M059J (cell line): ENCODE results near the gene INF2. TPM values are rescaled to one million over a fixed set of nuclear protein-coding genes. Genes with fewer than 3 reads are reported as not detected.

ENCODE experiments used
- DNase-seq: peaks from one replicate; pipeline ENCODE4 v3.0.0-alpha.2; 2012; ENCODE audit warnings: low read depth
- total RNA-seq: library from RNA; depleted of rRNA; stranded (reverse); fragments of >200 nt; shearing (Covaris generic); gene quantifications from 2 replicates; pipeline ENCODE4 v1.2.3, GENCODE V29; 2014

Gene INF2
- total RNA-seq, 1 experiment from 2014 or later = 25.6 TPM

DNA sequence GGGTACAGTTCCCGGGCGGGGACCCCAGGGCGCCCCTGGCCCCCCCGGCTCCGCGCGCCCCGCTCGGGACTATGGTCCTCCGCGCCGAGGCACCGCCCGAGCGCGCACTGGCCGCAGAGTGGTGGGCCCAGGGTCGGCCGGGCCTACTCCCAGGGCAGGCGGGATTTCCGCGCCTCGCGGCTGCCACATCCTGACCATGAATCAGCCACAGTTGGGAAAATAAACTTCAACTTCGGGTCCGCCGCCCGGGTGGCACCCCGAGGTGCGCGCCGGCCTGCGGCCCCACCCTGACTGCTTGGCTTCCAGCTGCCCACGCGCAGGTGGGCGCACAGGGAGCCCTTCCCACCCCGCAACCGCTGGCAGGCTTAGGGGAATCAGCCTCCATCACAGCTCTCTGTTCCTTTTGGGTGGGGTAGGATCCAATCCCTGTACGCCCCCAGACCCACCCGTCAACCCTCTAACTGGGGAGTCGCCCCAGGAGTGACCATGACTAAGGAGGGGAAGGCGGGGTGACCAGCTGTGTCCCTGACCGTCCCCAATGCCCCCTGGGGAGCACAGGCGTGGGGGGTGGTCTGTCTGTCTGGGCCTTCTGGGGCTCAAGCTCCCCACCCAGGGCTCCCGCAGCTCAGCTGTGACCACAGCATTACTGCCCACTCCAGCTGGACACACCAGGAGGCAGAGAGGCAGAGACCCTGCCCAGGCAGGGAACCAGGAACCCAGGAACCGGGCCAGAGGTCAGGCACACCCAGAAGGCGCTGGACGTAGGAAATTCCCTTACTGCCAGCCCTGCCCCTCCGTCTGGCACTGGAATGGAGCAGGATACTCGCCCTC lies 678 bp downstream of the INF2 start:
- DNase-seq = no peak

DNA sequence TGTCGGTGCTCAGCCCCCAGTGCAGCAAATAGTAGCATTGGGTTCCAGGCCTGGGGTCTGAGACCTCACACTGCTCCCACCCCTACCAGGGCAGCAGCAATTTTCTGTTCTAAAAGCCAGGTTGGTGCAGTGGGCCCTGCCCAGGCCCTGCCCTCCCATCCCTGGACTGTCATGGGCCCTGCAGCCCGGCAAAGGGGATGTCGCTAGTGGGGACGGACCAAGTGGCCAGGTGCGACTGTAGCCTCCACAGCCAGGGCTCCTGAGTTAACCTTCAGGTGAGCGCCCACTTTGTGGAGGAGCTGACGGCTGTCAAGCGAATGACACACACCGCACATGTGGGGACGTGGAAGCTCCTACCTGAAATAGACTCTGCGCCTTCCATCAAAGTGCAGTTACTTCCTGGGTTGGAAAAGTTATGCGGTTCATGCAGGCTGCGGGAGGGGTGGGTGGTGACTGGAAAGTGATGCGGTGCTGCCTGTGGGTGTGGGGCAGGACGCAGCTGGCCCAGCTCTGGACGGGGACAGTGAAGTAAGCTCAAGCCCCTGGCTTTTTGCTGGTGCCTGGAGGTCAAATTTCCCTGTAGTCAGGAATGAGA lies 1.5 kb downstream of the INF2 start:
- DNase-seq = no peak

DNA sequence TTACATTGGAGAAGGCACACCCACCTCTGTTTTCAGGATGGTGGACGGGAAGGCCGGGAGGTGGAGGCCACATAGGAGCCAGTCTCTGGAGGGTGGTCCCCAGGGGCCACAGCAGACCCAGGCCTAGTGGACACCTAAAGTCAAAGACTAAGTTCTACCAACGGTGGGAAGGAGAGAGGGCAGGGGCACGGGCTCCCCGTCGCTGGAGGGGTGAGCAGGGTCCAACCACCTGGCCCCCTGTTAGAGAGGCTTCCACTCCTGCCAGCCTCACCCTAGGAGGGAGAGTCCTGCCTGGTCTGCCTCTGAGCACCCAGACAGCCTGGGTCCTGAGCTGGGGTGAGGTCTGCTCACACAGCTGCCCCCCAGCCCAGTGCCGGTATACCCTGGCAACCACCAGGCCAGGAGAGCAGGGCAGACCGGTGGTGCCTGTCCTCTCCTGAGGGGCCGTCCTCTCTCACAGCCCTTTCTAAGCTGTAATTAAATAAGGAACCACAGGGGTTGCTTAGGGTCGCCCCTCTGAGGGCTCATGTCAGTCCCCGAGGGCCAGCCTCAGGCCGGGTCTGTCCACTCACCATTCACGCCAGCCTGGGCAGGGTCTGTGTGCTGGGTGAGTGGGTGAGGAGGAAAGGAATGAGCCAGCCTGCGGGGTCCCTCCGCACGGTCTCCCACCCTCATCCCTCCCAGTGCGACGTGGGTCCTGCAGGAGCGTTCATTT lies 2.3 kb downstream of the INF2 start:
- no peak for DNase-seq

DNA sequence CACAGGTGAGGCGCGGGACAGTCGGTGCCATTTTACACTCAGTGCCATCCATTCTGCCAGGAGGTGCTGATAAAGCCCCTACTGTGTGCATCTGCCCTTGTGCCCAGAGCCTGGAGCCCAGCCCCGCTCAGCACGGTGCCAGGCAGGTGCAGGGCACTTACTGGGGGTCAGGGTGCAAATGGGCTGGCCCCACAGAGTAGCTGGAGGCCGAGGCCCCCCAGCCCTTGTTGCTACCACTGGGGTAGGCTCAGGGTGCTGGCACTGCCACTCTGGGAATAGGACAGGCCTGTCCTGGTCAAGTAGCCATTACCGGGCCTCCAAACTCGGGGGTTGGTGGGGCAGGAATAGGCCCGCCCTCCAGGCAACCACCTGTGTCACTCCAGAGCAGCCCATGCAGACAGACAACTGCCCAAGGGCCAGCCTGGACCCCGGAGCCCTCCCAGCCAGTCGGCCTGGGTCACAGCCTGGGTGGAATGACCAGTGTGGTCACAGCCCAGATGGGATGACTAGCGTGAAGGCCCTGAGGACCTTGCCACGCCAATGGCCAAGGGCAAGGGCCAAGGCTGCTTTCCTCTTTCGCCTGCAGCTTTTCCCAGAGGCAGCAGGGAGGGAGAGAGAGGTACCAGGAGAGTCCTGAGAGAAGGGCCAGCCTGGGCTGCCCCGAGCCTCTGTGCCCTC lies 3.0 kb downstream of the INF2 start:
- no peak for DNase-seq

DNA sequence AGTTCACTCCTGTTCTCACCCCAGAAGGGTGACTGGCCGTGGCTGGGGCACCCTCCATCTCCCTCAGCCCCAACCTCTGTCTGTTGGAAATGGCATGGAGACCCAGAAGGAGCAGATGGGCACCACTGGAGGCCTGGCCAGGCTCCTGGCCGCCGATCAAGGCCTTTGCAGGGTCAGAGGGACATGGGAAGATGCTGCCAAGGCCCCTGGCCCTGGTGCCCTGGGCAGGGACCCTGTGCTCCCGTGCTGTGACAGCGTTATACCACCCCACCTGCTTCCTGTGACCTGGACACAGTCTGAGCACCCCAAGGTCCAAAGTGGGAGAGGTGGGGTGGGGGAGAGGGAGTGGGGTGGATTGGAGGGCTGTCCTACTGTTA lies 3.5 kb downstream of the INF2 start:
- DNase-seq = no peak

DNA sequence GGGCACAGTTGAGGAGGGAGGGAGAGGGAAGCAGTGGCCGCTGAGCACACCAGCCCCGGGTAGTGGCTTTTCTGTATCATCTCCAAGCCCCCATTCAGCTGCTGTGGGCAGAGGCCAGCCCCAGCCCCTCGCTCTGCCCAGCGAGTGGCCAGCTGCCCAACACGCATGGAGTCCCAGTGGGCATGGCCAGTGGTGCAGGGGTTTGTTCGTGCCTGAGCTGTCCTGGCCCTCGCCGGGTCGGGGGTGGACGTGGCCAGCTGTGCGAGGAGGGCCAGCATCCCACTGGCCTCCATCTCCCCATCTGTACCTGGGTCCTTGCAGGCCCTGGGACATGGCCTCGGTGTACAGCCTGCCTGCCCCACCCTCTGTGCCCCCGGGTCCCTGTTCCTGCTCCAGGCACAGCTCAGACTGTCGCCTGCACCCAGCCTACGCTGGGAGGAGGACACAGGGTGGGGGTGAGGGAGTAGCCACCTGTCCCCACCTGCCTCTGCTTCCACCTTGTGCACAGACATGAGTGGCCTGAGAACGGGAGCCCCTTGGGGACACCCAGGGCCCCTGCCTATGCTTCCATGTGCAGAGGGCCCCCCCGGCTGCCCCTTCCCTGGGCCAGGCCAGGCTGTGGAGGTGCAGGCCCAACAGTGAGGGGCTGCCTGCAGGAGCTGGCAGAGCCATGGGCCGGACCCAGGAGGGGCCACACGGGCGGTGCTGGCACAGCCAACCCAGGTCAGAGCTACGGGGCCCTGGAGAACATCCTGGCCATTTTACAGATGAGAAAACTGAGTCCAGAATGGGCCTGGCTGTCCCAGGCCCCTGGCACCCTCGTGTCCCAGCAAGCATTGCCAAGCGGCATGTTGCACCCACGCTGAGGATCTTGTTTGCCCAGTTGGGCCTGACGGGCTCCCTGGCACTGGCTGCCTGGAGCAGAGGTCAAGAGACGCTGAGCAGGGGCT lies 4.3 kb downstream of the INF2 start:
- DNase-seq = no peak

DNA sequence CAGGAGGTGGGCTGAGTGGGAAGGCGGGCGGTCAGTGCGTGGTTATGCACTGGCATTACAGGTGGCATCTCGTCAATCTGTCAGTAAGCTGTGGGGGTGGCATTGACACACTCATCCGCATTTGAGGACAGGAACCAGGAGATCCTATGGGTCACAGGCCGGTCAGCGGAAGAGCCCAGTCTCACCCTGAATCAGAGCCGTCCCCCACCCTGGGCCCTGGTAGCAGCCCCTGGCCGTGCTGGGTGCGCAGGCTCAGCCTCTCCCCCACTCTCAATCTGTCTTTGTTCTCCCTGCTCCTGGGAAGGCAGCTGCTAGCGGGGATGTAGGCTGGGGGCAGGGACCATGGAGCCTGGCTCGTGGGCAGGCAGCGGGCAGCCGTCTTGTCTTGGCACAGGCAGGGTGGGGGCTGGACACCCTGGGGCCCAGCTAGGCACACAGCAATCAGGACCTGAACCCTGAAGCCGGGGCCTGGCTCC lies 5.1 kb downstream of the INF2 start:
- no peak for DNase-seq

DNA sequence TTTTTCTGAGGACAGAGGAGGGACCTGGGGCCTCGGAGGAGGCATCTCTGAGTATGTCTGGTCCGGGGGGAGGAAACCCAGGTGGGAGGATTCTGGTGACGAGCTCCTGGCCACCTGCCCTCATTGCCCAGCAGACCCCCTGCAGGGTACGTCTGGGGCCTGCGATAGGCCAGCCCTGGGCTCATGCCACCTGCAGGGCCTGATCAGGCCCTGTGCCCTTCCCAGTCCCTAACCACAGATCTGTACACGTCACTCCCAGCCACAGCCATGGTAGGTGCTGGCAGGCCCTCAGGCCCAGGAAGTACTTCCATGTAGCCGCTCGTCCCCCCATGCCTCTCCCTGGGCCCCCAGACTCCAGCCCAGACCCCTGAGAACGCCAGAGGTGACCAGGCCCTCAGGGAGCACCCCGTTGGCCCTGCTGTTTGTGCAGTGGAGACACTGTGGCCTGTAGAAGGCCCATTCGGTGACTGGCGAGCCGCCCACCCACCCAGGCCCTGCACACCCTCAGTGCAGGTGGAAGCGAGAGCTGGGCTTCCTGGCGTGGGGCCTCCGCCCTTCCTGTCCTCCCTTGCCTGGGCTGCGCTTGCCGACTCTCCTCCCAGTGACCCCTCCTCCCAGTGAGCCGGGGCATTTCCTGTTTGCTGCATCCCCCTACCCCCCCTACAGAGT lies 5.7 kb downstream of the INF2 start:
- peak; percentile 48 for DNase-seq

DNA sequence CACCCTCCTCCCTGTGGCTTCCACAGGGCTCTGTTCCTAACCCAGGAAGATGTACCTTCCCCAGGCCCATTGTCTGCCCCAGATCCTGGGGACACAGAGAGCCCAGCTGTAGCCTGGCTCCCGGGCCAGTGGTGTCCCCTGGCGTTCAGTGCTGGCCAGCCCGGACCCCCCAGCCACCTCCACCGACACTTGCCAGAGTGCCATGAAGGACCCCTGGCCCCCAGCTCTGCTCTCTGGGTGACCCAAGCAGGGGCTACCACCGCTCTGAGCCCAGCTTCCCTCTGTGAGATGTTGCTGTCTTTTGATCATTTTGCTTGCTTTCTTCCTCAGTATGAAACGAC lies 6.2 kb downstream of the INF2 start:
- no peak for DNase-seq

DNA sequence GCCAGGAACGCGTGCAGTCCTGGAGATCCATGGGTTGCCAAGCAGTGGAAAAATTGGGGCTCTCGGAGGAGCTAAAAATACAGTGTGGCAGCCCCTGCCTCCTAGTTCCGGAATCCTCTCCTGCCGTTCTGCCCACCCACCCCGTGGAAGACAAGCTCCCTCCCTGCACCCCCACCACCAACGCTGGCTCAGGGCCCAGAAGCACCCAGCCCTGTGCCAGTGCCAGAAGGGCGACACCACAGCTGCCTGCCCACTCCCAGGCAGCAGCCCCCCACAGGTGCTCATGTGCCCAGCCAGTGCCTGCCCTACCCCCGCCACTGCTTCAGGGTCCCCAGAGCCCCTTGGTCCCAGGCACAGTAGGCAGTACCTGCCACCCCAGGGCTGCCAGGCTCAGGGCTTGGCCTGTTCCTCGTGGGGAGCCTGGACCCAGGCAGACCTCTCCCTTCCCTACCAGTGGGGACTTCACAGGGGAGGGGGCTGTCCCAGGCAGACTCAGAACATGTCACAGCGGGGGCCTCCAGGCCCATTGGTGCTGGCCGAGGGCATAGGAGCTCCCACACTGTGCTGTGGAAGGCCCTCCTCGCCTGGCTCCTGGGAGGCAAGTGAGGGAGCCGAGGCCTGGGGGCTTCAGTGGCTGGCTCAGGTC lies 7.4 kb downstream of the INF2 start:
- no peak for DNase-seq

DNA sequence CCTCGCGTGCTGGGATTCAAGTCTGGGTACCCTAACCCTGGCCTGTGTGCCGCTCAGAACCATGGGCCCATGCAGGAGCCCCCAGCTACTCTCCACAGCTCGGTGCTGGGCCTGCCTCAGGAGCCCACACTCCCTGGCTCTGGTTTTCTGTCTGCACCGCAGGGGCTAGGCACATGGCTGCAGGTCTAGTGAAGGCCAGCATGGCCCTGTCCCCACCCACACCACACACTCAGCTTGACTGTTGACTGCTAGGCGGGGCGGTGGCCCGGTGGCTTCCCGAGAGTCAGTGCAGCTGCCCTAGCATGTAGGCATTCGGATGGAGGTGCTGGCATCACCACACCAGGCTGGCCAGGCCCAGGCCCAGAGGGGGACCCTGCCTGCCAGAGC lies 7.9 kb downstream of the INF2 start:
- DNase-seq = no peak

DNA sequence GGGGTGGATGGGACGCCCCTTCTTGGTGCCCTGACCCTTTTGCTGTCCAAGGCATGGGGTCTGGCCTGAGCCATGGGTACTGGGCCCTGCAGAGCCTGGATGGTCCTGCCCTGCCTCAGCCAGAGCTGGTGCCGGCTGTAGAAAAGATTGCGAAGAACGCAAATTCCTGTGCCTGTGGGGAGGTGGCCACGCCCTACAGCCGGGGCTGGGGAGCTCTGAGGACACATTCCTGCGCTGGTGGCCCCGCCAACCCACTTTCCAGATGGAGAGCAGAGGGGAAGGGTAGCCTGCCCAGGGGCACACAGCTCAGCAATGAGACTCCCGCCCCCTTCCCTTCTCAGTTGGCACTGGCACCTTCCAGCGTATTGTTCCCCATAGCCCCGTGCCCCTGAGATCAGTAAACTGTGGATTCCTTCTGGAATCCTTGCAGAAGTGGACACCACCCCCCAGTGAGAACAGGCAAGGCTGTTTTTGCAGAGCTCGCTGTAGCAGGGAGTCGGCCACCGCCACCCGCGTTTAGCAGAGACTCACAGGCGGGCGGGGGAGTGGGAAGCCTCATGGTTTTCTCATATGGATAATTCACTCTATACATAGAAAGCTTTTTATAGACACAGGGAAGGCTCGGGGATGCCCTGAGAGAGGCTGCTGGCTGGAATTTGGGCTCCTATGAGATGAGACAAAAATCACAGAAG lies 8.6 kb downstream of the INF2 start:
- no peak for DNase-seq

DNA sequence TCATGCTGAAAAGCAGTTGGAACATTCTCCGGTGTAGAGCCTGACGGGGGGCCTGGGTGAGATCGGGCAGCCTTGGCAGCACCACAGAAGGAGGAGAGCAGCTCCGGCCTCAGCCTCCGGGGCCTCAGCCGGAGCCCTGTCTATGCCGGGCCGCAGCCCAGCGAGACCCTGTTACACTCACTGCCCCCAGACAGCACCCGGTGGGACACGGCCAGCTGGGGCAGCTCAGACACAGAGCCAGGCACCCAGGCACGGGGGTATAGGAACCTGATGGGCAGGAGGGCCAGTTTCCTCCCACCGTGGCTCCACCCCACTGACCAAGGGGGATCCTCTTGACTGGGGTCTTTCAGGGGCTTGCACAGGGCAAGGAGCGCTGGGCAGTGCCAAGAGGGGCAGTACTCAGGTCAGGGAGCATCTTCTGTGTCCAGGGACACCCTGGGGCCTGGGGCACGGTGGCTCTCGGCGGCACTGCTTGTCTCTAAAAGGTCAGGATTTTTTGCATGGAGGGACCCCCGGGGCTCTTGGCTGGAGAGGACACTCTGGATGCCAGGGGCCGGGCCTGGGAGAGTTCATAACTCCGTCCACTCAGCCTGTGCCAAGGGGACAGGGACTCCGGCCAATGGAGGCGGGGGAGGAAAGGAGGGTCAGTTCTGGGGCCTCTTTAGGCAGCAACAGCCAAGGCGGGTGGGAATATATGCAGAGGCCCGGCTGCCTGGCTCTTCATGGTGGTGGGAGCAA lies 9.4 kb downstream of the INF2 start:
- DNase-seq = no peak

DNA sequence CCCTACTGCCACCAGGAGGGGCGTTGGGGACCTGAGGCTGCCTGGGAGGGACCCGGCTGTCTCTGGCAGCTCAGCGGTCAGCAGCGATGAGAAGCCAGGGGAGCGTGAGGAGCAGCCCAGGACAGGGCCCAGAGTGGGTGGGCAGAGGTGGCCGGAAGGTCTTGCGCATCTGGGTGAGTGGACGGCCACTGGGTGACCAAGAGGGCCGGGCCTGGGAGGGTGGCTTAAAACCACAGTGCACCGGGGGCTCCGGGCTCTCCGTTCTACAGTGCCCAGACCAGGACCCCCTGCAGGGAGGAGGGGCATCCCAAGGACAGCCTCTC lies 10.0 kb downstream of the INF2 start:
- no peak for DNase-seq

DNA sequence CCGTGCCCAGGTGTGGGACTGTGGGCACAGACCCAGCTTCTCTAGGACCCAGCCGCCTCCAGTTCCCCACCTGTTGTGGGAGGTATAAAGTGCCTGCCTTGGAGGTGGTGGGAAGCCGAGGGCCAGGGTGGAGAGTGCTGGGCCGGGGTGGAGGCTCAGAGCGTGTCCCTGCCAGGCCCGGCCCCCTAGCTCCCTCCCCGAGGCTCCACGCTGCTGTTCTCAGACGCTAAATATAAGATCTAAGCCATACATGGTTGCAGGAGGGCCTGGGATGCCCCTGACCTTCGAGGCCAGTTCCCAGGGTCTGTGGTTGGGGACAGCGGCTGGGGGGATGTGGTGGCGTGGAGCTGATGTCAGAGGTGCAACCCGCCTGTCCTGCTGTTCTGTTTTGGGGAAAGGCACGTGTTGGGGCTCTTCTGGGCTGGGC lies 10.8 kb downstream of the INF2 start:
- DNase-seq = no peak

DNA sequence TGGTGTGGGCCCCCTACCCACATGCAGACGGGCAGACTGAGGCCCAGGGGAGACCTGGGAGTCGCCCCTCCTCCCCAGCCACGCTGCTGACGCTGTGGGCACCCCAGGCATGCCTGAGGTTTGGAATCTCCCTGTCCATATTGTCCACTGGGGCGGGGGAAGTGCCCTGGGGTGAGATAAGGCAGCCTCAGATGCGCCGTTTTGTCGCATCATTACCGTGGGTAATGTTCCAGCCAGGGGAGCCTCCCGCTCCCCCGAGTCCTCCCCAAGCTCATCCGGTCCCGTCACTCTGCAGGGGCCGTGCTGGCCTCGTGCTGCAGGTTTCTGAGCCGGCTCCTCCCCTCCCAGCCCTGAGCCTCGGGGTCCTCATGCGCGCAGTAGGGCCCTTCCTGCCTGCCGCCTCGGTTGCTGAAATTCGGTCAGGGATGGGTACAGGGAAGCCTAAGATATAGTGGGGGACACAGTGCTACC lies 11.4 kb downstream of the INF2 start:
- DNase-seq = no peak

DNA sequence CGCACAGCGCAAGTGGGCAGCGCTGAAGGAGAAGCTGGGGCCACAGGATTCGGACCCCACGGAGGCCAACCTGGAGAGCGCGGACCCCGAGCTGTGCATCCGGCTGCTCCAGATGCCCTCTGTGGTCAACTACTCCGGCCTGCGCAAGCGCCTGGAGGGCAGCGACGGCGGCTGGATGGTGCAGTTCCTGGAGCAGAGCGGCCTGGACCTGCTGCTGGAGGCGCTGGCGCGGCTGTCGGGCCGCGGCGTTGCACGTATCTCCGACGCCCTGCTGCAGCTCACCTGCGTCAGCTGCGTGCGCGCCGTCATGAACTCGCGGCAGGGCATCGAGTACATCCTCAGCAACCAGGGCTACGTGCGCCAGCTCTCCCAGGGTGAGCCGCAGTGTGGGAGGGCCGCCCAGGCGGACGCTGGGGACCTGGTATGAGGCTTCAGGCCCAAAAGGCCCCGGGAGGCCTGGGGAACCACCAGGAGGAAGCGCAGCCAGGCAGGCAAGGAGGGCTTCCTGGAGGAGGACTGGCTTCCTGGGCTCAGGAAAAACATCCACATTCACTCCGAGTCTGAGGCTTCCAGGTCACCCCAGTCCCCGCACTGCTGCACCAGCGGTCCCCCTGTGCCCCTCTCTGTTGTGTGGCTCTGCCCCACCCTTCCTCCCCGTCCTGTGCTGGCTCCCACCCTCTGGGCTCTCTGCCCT lies 12.1 kb downstream of the INF2 start:
- DNase-seq = no peak

DNA sequence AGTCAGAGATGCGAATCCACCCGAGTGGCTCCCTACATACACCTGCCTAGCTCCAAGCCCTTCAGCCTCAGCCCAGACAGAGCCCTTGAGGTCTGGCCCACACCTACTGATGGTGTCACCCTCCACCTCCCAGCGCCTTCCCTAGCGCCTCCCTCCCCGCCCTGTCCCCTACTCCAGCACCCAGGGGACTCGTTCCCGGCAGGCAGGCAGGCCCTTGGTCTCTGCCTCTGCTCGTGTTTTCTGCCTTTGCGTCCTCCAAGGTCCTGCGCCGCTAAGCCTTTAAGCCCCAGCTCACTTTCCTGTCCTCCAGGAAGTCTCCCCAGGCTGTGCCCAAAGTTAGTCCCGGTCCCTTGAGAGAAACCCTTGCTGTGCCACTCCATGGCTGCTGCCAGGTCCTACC lies 12.7 kb downstream of the INF2 start:
- DNase-seq = no peak
